Transverse colon (tissue), 4 donors: ENCODE data around the gene HOXA4. TPM values are rescaled to one million over a fixed set of nuclear protein-coding genes. Genes with fewer than 3 reads are reported as not detected.
A peak's percentile ranks its signal among the peaks of the same experiment; 100 is the strongest.

Experiments
- DNase-seq: peaks from one replicate; pipeline ENCODE4 v3.0.0-alpha.2; 2019
- H3K27ac ChIP-seq, 4 donors: fragments of 200-600 bp; sonication (generic); 2 replicates each; pipeline ENCODE4 v1.5.1; 2016 to 2018; ENCODE audit warnings: inconsistent platforms in 4 of 4
- H3K27me3 ChIP-seq: fragments of 200-600 bp; sonication (generic); 2 replicates; pipeline ENCODE4 v1.5.1; 2017; ENCODE audit warnings: inconsistent platforms
- H3K36me3 ChIP-seq, 4 donors: fragments of 200-600 bp; sonication (generic); 2 replicates each; pipeline ENCODE4 v1.5.1; 2017 to 2019; ENCODE audit warnings: inconsistent platforms in 4 of 4
- H3K4me1 ChIP-seq, 4 donors: fragments of 200-600 bp; sonication (generic); 2 replicates each; pipeline ENCODE4 v1.5.1; 2017 to 2020; ENCODE audit warnings: inconsistent platforms in 4 of 4
- H3K4me3 ChIP-seq, 4 donors: fragments of 200-600 bp; sonication (generic); 1 replicate in 1 of 4; 2 replicates in 3 of 4; pipeline versions ENCODE4 v1.5.1 to v1.6.1; 2017 to 2019; ENCODE audit warnings: inconsistent platforms in 4 of 4
- H3K9me3 ChIP-seq, 2 donors: fragments of 200-600 bp; sonication (generic); 2 replicates each; pipeline ENCODE4 v1.5.1; 2017 to 2019; ENCODE audit warnings: inconsistent platforms in 2 of 2
- CTCF ChIP-seq, 5 experiments: fragments of 200-600 bp in 3 of 5; fragments of 450-650 bp in 2 of 5; sonication (generic) in 3 of 5; IDR thresholded peaks; 1 replicate in 2 of 5; 2 replicates in 3 of 5; pipeline ENCODE4 v1.5.1; 2016 to 2017; ENCODE audit warnings: antibody characterized with exemption in 5 of 5, inconsistent platforms in 3 of 5, mild to moderate bottlenecking in 2 of 5, moderate library complexity in 1 of 5
- EP300 ChIP-seq: sonication (generic); formaldehyde crosslinking; IDR thresholded peaks from one replicate; pipeline ENCODE4 v1.6.1; 2017; ENCODE audit warnings: antibody characterized with exemption, low read depth
- POLR2A ChIP-seq: fragments of 450-650 bp; IDR thresholded peaks from one replicate; pipeline ENCODE4 v1.6.1; 2016; ENCODE audit warnings: antibody characterized with exemption, mild to moderate bottlenecking, moderate library complexity
- POLR2AphosphoS5 ChIP-seq, 3 donors: sonication (generic); formaldehyde crosslinking; IDR thresholded peaks; one replicate each; pipeline ENCODE4 v1.6.1; 2016; ENCODE audit warnings: antibody characterized with exemption in 3 of 3
- WGBS, 2 donors: methylation state at CpG; one replicate each; pipeline ENCODE4 v1.1.5; 2018; ENCODE audit warnings: low coverage in 1 of 2; 5-methylcytosine and 5-hydroxymethylcytosine counted together
- in situ Hi-C, 4 donors: fragments of 200-750 bp; cut with MboI; loops; one replicate each; pipeline versions ENCODE4 v1.15.0 to v1.15.1; 2017; ENCODE audit warnings: low sequenced_read_pairs in 3 of 4, low pct_ligation_motif_present in 1 of 4, low pct_unique_long_range_greater_than_20kb in 1 of 4
- intact Hi-C: fragments of 100-400 bp; cut with DNase I; formaldehyde crosslinking; loops from one replicate; pipeline ENCODE4 v1.15.1; 2023; ENCODE audit warnings: low total_unique reads
- total RNA-seq, 4 donors: library from RNA; depleted of rRNA; stranded (reverse); fragments of >200 nt; gene quantifications; one replicate each; pipeline ENCODE4 v1.1.0, GENCODE V29; 2016

Gene HOXA4
- total RNA-seq, 4 donors from 2014 or later: 3.5 to 42.4 (median 10.6) TPM

- Histone ChIP-seq H3K36me3 (no peaks in the 10 kb centered on the region), H3K27me3 (no peaks in the 10 kb centered on the region), H3K4me3 (no peak overlapping the region), H3K27ac (peak overlapping the region; percentile 90 to 96 (median 92)), H3K4me1 (peaks cover 10 to 91% (median 67%) of the 10 kb centered on the region in 4 donors), H3K9me3 (no peaks in the 10 kb centered on the region)
- in situ Hi-C loops: no loop called here
- intact Hi-C loops: no loop called here
- TF ChIP-seq POLR2A: no peak
- no peak for TF ChIP-seq POLR2AphosphoS5 (IDR thresholded peaks at IDR 0.05)
- TF ChIP-seq CTCF (IDR thresholded peaks at IDR 0.05): no peak
- TF ChIP-seq EP300: no peak
- no peak for DNase-seq
- 11 to 29% methylated on average over 4 of the region's 4 CpGs for WGBS, 2 donors
These were observed 18.7 kb downstream of the HOXA4 start for GRCh38 chr7:27111751-27112277.

GRCh38 chr7:27111042-27111750 lies 19.4 kb downstream of the HOXA4 start:
- H3K4me3 ChIP-seq: peak overlapping the region in 2 of 4 donors; percentile 17 to 34
- peaks cover 10 to 89% (median 63%) of the 10 kb centered on the region in 4 donors for H3K4me1 ChIP-seq
- TF ChIP-seq EP300: no peak
- TF ChIP-seq POLR2A: no peak
- TF ChIP-seq POLR2AphosphoS5 (IDR thresholded peaks at IDR 0.05): peak in 1 of 3 donors; percentile 34
- no peak for TF ChIP-seq CTCF (IDR thresholded peaks at IDR 0.05)
- H3K36me3 ChIP-seq: no peaks in the 10 kb centered on the region
- in situ Hi-C loops: no loop called here
- H3K27me3 ChIP-seq: no peaks in the 10 kb centered on the region
- intact Hi-C loops: no loop called here
- DNase-seq: no peak
- peak overlapping the region; percentile 90 to 96 (median 92) for H3K27ac ChIP-seq
- 27 to 46% methylated on average over 5 to 6 of the region's 6 CpGs for WGBS, 2 donors
- H3K9me3 ChIP-seq: no peaks in the 10 kb centered on the region

GRCh38 chr7:27110186-27111031 lies 20.1 kb downstream of the HOXA4 start:
- Histone ChIP-seq H3K36me3 (no peaks in the 10 kb centered on the region), H3K4me3 (peak overlapping the region in 2 of 4 donors; percentile 17 to 34), H3K27ac (peak overlapping the region; percentile 90 to 96 (median 92)), H3K4me1 (peaks cover 10 to 89% (median 59%) of the 10 kb centered on the region in 4 donors), H3K9me3 (no peaks in the 10 kb centered on the region), H3K27me3 (no peaks in the 10 kb centered on the region)
- in situ Hi-C loops (no loop called here), intact Hi-C loops (no loop called here)
- 49% methylated on average over 62 of the region's 66 CpGs; no CpG with 5 or more reads in 1 of the 2 donors for WGBS, 2 donors
- TF ChIP-seq EP300: no peak
- TF ChIP-seq POLR2AphosphoS5 (IDR thresholded peaks at IDR 0.05): peak; percentile 52 to 60 (median 53)
- DNase-seq: peak; percentile 78

GRCh38 chr7:27109466-27110185 lies 20.9 kb downstream of the HOXA4 start:
- no peak overlapping the region for H3K4me3 ChIP-seq
- H3K9me3 ChIP-seq: no peaks in the 10 kb centered on the region
- peak overlapping the region; percentile 90 to 96 (median 92) for H3K27ac ChIP-seq
- WGBS, 2 donors: 86% methylated on average over 4 of the region's 4 CpGs; no CpG with 5 or more reads in 1 of the 2 donors
- H3K27me3 ChIP-seq: no peaks in the 10 kb centered on the region
- intact Hi-C loops: loop anchor here (5.0 kb wide), 1 partner anchor 38 kb away; the partner anchor contains the start of gene HOXA6
- no peak for DNase-seq
- in situ Hi-C loops: no loop called here
- peaks cover 10 to 90% (median 59%) of the 10 kb centered on the region in 4 donors for H3K4me1 ChIP-seq
- no peak for TF ChIP-seq POLR2AphosphoS5 (IDR thresholded peaks at IDR 0.05)
- TF ChIP-seq CTCF (IDR thresholded peaks at IDR 0.05): no peak
- no peak for TF ChIP-seq EP300
- TF ChIP-seq POLR2A: no peak
- no peaks in the 10 kb centered on the region for H3K36me3 ChIP-seq
